ENCODE data around the gene MESD. TPM values are rescaled to one million over a fixed set of nuclear protein-coding genes. Genes with fewer than 3 reads are reported as not detected.

The MESD gene
- total RNA-seq, 1 donor from 2014 or later = 24.2 TPM

GRCh38 chr15:80982839-80983238, 6.8 kb downstream of the MESD start:
- Histone ChIP-seq H3K27ac (no peak overlapping the region), H3K4me3 (no peak overlapping the region), H3K27me3 (ENCODE audit: low read depth) (no peaks in the 10 kb centered on the region), H3K4me1 (peaks cover 43% of the 10 kb centered on the region), H3K9me3 (no peaks in the 10 kb centered on the region), H3K36me3 (peaks cover 52% of the 10 kb centered on the region)
- DNase-seq (no peak), ATAC-seq (no peak)
- TF ChIP-seq CTCF (IDR thresholded peaks at IDR 0.05) = no peak
- intact Hi-C loops (cut with DNase I) = no loop called here

GRCh38 chr15:80982205-80982604, 7.4 kb downstream of the MESD start:
- no peaks in the 10 kb centered on the region for H3K27me3 ChIP-seq (ENCODE audit: low read depth)
- DNase-seq (no peak), ATAC-seq (no peak)
- no peak overlapping the region for H3K27ac ChIP-seq
- intact Hi-C loops (cut with DNase I) = no loop called here
- no peak overlapping the region for H3K4me3 ChIP-seq
- peaks cover 42% of the 10 kb centered on the region for H3K4me1 ChIP-seq
- no peaks in the 10 kb centered on the region for H3K9me3 ChIP-seq
- peaks cover 57% of the 10 kb centered on the region for H3K36me3 ChIP-seq
- TF ChIP-seq CTCF (IDR thresholded peaks at IDR 0.05) = no peak

- Histone ChIP-seq H3K4me1 (peaks cover 16% of the 10 kb centered on the region), H3K9me3 (no peaks in the 10 kb centered on the region), H3K27me3 (ENCODE audit: low read depth) (no peaks in the 10 kb centered on the region), H3K36me3 (peaks cover 50% of the 10 kb centered on the region), H3K27ac (no peak overlapping the region), H3K4me3 (no peak overlapping the region)
- ATAC-seq (no peak), DNase-seq (no peak)
- intact Hi-C loops (cut with DNase I) = loop anchor here (10.0 kb wide), 1 partner anchor 525 kb away; no protein-coding TSS in a partner anchor
- TF ChIP-seq CTCF (IDR thresholded peaks at IDR 0.05) = no peak
Observed at GRCh38 chr15:80979538-80980200, 9.9 kb downstream of the MESD start.

GRCh38 chr15:80978685-80979329, 10.8 kb downstream of the MESD start:
- TF ChIP-seq CTCF (IDR thresholded peaks at IDR 0.05) = no peak
- DNase-seq = no peak
- H3K9me3 ChIP-seq = no peaks in the 10 kb centered on the region
- H3K4me3 ChIP-seq = no peak overlapping the region
- peaks cover 8% of the 10 kb centered on the region for H3K4me1 ChIP-seq
- no peaks in the 10 kb centered on the region for H3K27me3 ChIP-seq (ENCODE audit: low read depth)
- H3K36me3 ChIP-seq = peaks cover 52% of the 10 kb centered on the region
- intact Hi-C loops (cut with DNase I) = loop anchor here (10.0 kb wide), 1 partner anchor 524 kb away; no protein-coding TSS in a partner anchor
- no peak overlapping the region for H3K27ac ChIP-seq
- no peak for ATAC-seq

GRCh38 chr15:80977627-80978036, 12.0 kb downstream of the MESD start:
- Histone ChIP-seq H3K4me3 (no peak overlapping the region), H3K27ac (no peak overlapping the region), H3K27me3 (ENCODE audit: low read depth) (no peaks in the 10 kb centered on the region), H3K9me3 (no peaks in the 10 kb centered on the region), H3K36me3 (peaks cover 58% of the 10 kb centered on the region), H3K4me1 (peaks cover 5% of the 10 kb centered on the region)
- DNase-seq = peak; percentile 74
- peak; percentile 73 for TF ChIP-seq CTCF (IDR thresholded peaks at IDR 0.05)
- ATAC-seq = peak; percentile 89 to 90
- intact Hi-C loops (cut with DNase I) = loop anchor here (10.0 kb wide), 1 partner anchor 523 kb away; no protein-coding TSS in a partner anchor
